ENCODE measurements around the gene ZNF536. TPM values are rescaled to one million over a fixed set of nuclear protein-coding genes. Genes with fewer than 3 reads are reported as not detected.

Gene ZNF536
- total and polyA plus RNA-seq, 2 donors from 2014 or later = 0.19 to 0.25 TPM

GRCh38 chr19:30388327-30388726 lies 16.1 kb downstream of the ZNF536 start:
- TF ChIP-seq, protein P1, sequence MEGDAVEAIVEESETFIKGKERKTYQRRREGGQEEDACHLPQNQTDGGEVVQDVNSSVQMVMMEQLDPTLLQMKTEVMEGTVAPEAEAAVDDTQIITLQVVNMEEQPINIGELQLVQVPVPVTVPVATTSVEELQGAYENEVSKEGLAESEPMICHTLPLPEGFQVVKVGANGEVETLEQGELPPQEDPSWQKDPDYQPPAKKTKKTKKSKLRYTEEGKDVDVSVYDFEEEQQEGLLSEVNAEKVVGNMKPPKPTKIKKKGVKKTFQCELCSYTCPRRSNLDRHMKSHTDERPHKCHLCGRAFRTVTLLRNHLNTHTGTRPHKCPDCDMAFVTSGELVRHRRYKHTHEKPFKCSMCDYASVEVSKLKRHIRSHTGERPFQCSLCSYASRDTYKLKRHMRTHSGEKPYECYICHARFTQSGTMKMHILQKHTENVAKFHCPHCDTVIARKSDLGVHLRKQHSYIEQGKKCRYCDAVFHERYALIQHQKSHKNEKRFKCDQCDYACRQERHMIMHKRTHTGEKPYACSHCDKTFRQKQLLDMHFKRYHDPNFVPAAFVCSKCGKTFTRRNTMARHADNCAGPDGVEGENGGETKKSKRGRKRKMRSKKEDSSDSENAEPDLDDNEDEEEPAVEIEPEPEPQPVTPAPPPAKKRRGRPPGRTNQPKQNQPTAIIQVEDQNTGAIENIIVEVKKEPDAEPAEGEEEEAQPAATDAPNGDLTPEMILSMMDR (IDR thresholded peaks at IDR 0.05; ENCODE audit: borderline replicate concordance, extremely low read depth, insufficient read depth) = no peak
- no peak overlapping the region for H3K27ac ChIP-seq (ENCODE audit: low read depth in 2 of 2, low read length in 2 of 2)
- DNase-seq (no peak), FAIRE-seq (no peak)
- H3K9ac ChIP-seq (ENCODE audit: low read length in 3 of 3) = no peak overlapping the region
- H3K9me3 ChIP-seq (ENCODE audit: control insufficient read depth in 2 of 3, insufficient read depth in 1 of 3, low read length in 3 of 3) = no peaks in the 10 kb centered on the region
- H3K4me1 ChIP-seq (ENCODE audit: control insufficient read depth in 2 of 3, insufficient read depth in 2 of 3, low read depth in 1 of 3, low read length in 3 of 3) = no peaks in the 10 kb centered on the region
- no peaks in the 10 kb centered on the region for H3K27me3 ChIP-seq (ENCODE audit: control insufficient read depth, insufficient read depth, low read length)
- H3K36me3 ChIP-seq (ENCODE audit: control insufficient read depth in 2 of 3, insufficient read depth in 3 of 3, low read length in 3 of 3) = no peaks in the 10 kb centered on the region
- H3K4me3 ChIP-seq (ENCODE audit: low read length in 3 of 3) = no peak overlapping the region
- intact Hi-C loops (cut with DNase I) = no loop called here

GRCh38 chr19:30388819-30389218 lies 16.6 kb downstream of the ZNF536 start:
- FAIRE-seq (no peak), DNase-seq (no peak)
- no peaks in the 10 kb centered on the region for H3K36me3 ChIP-seq (ENCODE audit: control insufficient read depth in 2 of 3, insufficient read depth in 3 of 3, low read length in 3 of 3)

DNA sequence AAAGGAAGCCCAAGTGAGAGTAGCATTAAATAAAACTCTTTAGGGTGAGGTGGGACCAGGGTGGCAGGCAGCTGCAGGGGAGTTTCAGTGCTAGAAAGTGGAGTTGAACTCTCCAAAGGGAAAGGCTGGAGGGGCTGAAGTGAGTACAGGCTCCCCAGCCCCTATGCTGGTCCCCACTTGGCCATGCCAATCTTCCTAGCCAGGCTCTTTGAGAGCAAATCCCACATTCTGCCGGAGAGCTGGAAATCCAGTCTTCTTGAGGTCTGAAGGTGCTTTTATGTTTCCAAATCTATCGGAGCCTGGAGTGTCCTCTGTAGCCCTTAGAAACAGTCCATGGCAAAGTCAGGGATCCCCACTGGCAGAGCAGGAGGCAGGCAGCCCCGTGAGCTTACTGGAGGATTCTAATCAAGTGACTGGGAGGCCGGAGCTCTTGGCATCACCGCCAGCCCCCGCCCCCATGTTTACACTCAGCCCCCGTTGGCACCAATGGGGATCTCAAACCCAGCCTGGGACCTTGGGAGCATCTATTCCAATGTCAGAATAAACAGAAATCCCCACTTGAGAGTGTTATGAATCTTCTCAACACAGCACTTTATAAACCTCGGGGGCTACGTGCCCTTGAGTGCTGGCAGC lies 18.3 kb downstream of the ZNF536 start:
- Histone ChIP-seq H3K4me3 (ENCODE audit: low read length in 3 of 3) (no peak overlapping the region), H3K9me3 (ENCODE audit: control insufficient read depth in 2 of 3, insufficient read depth in 1 of 3, low read length in 3 of 3) (no peaks in the 10 kb centered on the region), H3K27ac (ENCODE audit: low read depth in 2 of 2, low read length in 2 of 2) (no peak overlapping the region), H3K9ac (ENCODE audit: low read length in 3 of 3) (no peak overlapping the region), H3K4me1 (ENCODE audit: control insufficient read depth in 2 of 3, insufficient read depth in 2 of 3, low read depth in 1 of 3, low read length in 3 of 3) (no peaks in the 10 kb centered on the region), H3K27me3 (ENCODE audit: control insufficient read depth, insufficient read depth, low read length) (no peaks in the 10 kb centered on the region), H3K36me3 (ENCODE audit: control insufficient read depth in 2 of 3, insufficient read depth in 3 of 3, low read length in 3 of 3) (no peaks in the 10 kb centered on the region)
- no peak for FAIRE-seq
- intact Hi-C loops (cut with DNase I) = no loop called here
- TF ChIP-seq, protein P1 (IDR thresholded peaks at IDR 0.05; ENCODE audit: borderline replicate concordance, extremely low read depth, insufficient read depth) = no peak
- DNase-seq = no peak

More at GRCh38 chr19:30388819-30389218, 16.6 kb downstream of the ZNF536 start:
- Histone ChIP-seq H3K9ac (ENCODE audit: low read length in 3 of 3) (no peak overlapping the region), H3K4me3 (ENCODE audit: low read length in 3 of 3) (no peak overlapping the region), H3K27ac (ENCODE audit: low read depth in 2 of 2, low read length in 2 of 2) (no peak overlapping the region), H3K4me1 (ENCODE audit: control insufficient read depth in 2 of 3, insufficient read depth in 2 of 3, low read depth in 1 of 3, low read length in 3 of 3) (no peaks in the 10 kb centered on the region), H3K9me3 (ENCODE audit: control insufficient read depth in 2 of 3, insufficient read depth in 1 of 3, low read length in 3 of 3) (no peaks in the 10 kb centered on the region), H3K27me3 (ENCODE audit: control insufficient read depth, insufficient read depth, low read length) (no peaks in the 10 kb centered on the region)
- TF ChIP-seq, protein P1 (IDR thresholded peaks at IDR 0.05; ENCODE audit: borderline replicate concordance, extremely low read depth, insufficient read depth) = no peak
- intact Hi-C loops (cut with DNase I) = no loop called here

DNA sequence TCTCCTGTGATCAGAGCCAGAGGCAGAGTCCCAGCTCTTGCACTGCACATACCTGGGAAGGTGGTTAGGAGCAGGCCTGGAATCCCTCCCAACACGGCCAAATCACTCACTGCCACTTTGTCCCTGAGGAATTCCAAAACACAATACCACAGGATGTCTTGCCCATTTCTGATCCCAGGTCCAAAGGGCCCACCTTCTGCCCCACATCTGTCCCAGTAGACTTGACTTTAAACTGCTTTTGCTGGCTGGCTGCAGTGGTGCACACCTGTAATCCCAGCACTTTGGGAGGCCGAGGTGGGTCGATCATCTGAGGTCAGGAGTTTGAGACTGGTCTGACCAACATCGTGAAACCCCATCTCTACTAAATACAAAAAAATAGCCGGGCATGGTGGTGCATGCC lies 18.9 kb downstream of the ZNF536 start:
- DNase-seq = no peak
- intact Hi-C loops (cut with DNase I) = no loop called here
- no peak overlapping the region for H3K27ac ChIP-seq (ENCODE audit: low read depth in 2 of 2, low read length in 2 of 2)
- H3K27me3 ChIP-seq (ENCODE audit: control insufficient read depth, insufficient read depth, low read length) = no peaks in the 10 kb centered on the region
- H3K4me1 ChIP-seq (ENCODE audit: control insufficient read depth in 2 of 3, insufficient read depth in 2 of 3, low read depth in 1 of 3, low read length in 3 of 3) = no peaks in the 10 kb centered on the region
- TF ChIP-seq, protein P1 (IDR thresholded peaks at IDR 0.05; ENCODE audit: borderline replicate concordance, extremely low read depth, insufficient read depth) = no peak
- H3K4me3 ChIP-seq (ENCODE audit: low read length in 3 of 3) = no peak overlapping the region
- no peaks in the 10 kb centered on the region for H3K36me3 ChIP-seq (ENCODE audit: control insufficient read depth in 2 of 3, insufficient read depth in 3 of 3, low read length in 3 of 3)
- no peak overlapping the region for H3K9ac ChIP-seq (ENCODE audit: low read length in 3 of 3)
- FAIRE-seq = no peak
- no peaks in the 10 kb centered on the region for H3K9me3 ChIP-seq (ENCODE audit: control insufficient read depth in 2 of 3, insufficient read depth in 1 of 3, low read length in 3 of 3)
